ENCODE results near the gene DNAH10.
"Not testable (repeated sequence)": the region's sequence is repeated elsewhere in the genome, so short reads cannot be mapped to it uniquely, and the experiment has no call there.

DNAH10 gene

DNA sequence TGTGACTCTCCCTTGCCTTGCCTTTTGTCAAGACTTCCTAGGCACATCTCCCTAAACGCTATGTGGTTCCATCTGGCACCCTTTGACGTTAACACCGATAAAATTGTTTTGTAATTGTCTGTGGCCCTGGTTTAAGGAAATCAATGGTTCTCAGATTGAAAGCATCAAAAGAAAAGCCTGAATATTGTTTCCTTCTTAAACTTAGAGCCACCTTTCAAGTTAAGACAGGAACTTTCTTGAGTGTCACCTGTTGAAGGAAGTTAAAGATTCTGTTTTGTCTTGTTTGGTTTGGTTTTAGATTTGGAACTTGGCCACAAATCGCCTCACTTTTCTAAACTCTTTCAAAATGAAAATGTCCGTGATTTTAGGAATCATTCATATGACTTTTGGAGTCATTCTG is 14.8 kb upstream of the DNAH10 start:
- DNase-seq, result no peak

DNA sequence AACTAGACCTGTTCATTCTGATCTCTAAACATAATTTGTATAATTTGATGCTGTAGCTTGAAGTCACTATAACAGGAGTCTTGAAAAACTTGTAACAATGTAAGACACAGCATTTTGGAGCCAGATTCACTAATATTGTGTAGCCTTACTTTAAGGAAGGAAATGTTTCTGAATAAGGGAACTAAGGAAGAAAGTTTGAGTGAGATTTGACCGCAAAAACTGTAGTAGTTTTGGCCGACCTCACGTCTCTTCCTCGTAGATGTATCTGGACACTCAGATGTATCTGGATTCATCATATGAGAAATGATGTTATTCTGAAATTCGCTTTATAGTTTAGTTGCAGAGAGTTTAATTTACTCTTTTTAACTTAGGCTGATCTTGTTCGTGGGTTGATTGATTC is 13.9 kb upstream of the DNAH10 start:
- DNase-seq, result no peak

DNA sequence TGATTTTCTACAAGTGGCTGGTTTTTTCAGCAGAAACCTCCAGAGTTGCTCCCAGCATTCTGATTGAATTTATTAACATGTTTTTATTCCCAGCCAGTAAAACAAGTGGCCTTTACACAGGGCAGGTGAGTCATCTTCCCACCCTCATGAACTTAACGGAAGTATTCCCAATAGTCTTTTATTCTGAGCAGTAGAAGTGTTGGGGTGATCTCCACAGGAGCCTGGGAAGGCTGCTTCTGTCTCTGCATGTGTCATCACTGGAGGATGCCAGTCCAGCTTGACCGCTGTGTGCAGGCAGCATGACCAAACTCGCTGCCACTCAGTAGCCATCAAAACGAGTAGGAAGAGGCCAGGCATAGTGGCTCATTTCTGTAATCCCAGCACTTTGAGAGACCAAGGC is 13.4 kb upstream of the DNAH10 start:
- no peak for DNase-seq

GRCh38 chr12:123749355-123749754 is 12.7 kb upstream of the DNAH10 start:
- DNase-seq, result no peak

GRCh38 chr12:123750159-123750656 is 11.9 kb upstream of the DNAH10 start:
- DNase-seq, result no peak

DNA sequence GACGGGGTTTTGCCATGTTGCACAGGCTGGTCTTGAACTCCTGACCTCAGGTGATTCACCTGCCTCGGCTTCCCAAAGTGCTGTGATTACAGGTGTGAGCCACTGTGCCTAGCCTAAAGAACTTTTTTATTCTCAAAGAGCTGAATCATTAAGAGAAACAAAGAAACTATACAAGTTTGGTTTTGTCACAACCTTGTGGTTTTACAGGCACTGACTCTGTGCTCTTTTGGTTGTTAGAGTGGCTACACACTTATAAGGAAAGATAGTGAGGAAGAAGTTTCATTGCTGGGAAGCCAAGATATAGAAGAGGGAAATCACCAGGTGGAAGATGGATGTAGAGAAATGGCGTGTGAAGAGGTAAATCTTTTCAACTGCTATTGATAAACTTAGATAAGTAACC is 10.1 kb upstream of the DNAH10 start:
- no peak for DNase-seq

GRCh38 chr12:123754041-123754772 is 7.9 kb upstream of the DNAH10 start:
- no peak for DNase-seq

- DNase-seq, result no peak
These were observed 4.5 kb upstream of the DNAH10 start for GRCh38 chr12:123757561-123757960.

GRCh38 chr12:123760267-123760938 is 1.7 kb upstream of the DNAH10 start:
- DNase-seq, result no peak

GRCh38 chr12:123762715-123763052 is 583 bp downstream of the DNAH10 start:
- no peak for DNase-seq

GRCh38 chr12:123763093-123763492 is 992 bp downstream of the DNAH10 start:
- DNase-seq, result no peak

- DNase-seq, result no peak
These were observed 2.0 kb downstream of the DNAH10 start for GRCh38 chr12:123764109-123764508.

- DNase-seq, result no peak
These were observed 3.5 kb downstream of the DNAH10 start for GRCh38 chr12:123765504-123766035.

DNA sequence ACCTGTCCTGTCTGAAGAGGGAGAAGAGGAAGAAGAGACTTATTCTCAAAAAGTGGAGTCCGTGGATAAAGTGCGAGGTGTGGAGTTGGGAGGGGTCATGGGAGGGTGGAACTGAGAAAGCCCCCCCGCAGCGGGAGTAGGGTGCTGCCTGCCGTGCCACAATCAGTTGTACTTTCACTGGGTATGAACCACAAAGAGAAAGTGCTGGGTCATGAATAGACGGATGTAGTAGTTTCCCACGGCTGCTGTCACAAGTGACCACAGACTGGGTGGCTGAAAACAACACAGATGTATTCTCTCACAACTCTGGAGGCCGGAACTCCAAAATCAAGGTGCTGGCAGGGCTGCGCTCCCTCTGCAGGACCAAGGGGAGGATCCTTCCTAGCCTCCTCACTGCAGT is 5.5 kb downstream of the DNAH10 start:
- DNase-seq, result no peak

DNA sequence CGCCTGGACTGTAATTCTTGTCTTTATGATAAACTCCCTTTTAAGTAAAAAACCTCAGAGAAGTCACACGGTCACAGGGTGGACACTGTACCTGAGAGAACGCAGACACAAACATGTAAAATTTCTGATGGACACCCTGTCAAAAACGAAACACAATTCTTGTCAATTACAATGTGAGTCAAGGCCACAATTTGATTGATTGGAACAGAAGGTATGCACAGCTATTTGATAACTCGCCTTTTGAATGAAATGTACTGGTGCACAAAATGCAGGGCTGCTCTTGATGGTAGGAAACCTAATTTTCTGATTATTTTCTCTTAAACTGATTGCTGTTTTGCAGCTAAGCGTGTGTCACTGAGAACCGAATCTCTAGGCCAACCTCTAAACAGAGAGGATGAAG is 9.2 kb downstream of the DNAH10 start:
- DNase-seq, result no peak

- DNase-seq, result no peak
These were observed 10.0 kb downstream of the DNAH10 start for GRCh38 chr12:123772074-123772473.

DNA sequence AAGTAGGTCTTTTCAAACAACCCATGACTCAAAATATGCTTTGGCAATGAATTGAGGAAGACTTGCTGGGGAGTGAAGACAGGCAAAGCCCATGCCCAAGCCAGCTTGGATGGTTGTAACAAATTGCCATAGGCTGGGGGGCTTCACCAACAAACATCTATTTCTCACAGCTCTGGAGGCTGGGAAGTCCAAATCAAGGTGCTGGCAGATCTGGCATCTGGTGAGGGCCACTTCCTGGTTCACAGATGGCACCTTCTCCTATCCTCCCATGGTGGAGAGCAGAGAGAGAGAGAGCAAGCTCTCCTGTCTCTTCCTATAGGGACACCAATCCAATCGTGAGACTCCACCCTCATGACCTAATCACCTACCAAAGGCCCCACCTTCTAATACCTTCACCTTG is 11.3 kb downstream of the DNAH10 start:
- DNase-seq, result no peak

- no peak for DNase-seq
These were observed 17.4 kb downstream of the DNAH10 start for GRCh38 chr12:123779551-123779950.

GRCh38 chr12:123782997-123783792 is 21.1 kb downstream of the DNAH10 start:
- DNase-seq, result no peak

- no peak for DNase-seq
These were observed 25.4 kb downstream of the DNAH10 start for GRCh38 chr12:123787466-123787865.

DNA sequence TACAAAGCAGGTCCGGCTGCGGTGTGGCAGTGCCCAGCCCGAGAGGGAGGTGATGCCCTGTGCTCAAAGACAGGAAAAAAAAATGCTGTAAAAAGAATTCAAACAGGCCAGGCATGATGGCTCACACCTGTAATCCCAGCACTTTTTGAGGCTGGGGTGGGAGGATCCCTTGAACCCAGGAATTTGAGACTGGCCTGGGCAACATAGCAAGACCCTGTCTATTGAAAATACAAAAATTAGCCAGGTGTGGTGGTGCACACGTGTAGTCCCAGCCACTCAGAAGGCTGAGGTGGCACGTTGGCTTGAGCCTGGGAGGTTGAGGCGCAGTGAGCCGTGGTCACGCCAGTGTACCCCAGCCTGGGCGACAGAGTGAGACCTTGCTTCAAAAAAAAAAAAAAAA is 26.4 kb downstream of the DNAH10 start:
- no peak for DNase-seq

DNA sequence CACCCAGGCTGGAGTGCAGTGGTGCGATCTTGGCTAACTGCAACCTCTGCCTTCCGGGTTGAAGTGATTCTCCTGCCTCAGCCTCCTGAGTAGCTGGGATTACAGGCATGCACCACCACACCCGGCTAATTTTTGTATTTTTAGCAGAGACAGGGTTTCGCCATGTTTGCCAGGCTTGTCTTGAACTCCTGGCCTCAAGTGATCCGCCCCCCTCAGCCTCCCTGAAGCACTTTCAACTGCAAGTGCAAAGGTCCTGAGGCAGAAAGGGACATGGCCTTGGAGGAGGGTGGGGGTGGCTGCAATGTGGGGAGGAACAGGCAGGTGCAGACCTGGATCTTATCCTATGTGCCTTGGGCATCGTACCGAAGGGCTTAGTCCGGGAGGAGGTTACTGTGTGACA is 27.3 kb downstream of the DNAH10 start:
- not testable (repeated sequence) for DNase-seq

- DNase-seq, result no peak
These were observed 28.9 kb downstream of the DNAH10 start for GRCh38 chr12:123790905-123791467.
